ENCODE measurements around the gene GMCL2. TPM values are rescaled to one million over a fixed set of nuclear protein-coding genes. Genes with fewer than 3 reads are reported as not detected.

The GMCL2 gene
- total and polyA plus RNA-seq, 9 of the 15 experiments (the other 6 are each of a cell fraction or from before 2014, with no cell fraction given) = 0.04 TPM; not detected in 8

GRCh38 chr5:178191661-178192060, 4.5 kb upstream of the GMCL2 start (continued):
- TF ChIP-seq RREB1 (CRISPR knock-in tag; IDR thresholded peaks at IDR 0.05) (no peak), TEAD4 (IDR thresholded peaks at IDR 0.05; ENCODE audit: low read length) (no peak), TEAD4 (CRISPR knock-in tag; IDR thresholded peaks at IDR 0.05; ENCODE audit: borderline replicate concordance) (no peak), USF1 (CRISPR knock-in tag; IDR thresholded peaks at IDR 0.05) (no peak), SRSF7 (optimal IDR thresholded peaks at IDR 0.05; ENCODE audit: low read depth, low read length) (no peak), ZNF561 (CRISPR knock-in tag; conservative IDR thresholded peaks at IDR 0.05) (no peak), ZC3H8 (IDR thresholded peaks at IDR 0.05) (no peak)

Data from K562 (cell line).